Activated naive CD4-positive, alpha-beta T cell treated with anti-CD3 and anti-CD28 coated beads for 36 hours (primary cell): Measurements from ENCODE around the gene CCT6B. TPM values are rescaled to one million over a fixed set of nuclear protein-coding genes. Genes with fewer than 3 reads are reported as not detected.

ENCODE experiments used
- total RNA-seq, 2 experiments: library from RNA; stranded (reverse); gene quantifications; one replicate each; pipeline ENCODE4 v1.2.3, GENCODE V29; 2021

Gene CCT6B
- total RNA-seq, 2 experiments from 2014 or later = 0.69 to 1.5 TPM

Other genes starting within 250 kb of the CCT6B start
- 10 to 100 TPM; 17.6 to 18.7 TPM for gene ZNF830, start 80 bp upstream of the CCT6B start, total RNA-seq
- 10 to 100 TPM; 47.3 to 47.5 TPM for gene LIG3, start 19.1 kb upstream of the CCT6B start, total RNA-seq
- 10 to 100 TPM; 17.8 to 18.2 TPM for gene RFFL, start 102.2 kb upstream of the CCT6B start, total RNA-seq
- 10 to 100 TPM; 31.5 to 33.0 TPM for gene RAD51D, start 158.4 kb upstream of the CCT6B start, total RNA-seq
- not detected for gene FNDC8, start 160.2 kb upstream of the CCT6B start, total RNA-seq
- gene NLE1, start 180.8 kb upstream of the CCT6B start, total RNA-seq = 10 to 100 TPM; 33.0 to 35.2 TPM
- gene UNC45B, start 186.4 kb upstream of the CCT6B start, total RNA-seq = under 1 TPM; 0.05 to 0.15 TPM
- not detected for gene SLC35G3, start 232.9 kb upstream of the CCT6B start, total RNA-seq